Neutrophil (primary cell): ENCODE measurements around the gene GFOD1.

Source experiments
- H3K27ac ChIP-seq: fragments of 200-600 bp; sonication (generic); 2 replicates; pipeline ENCODE4 v1.5.1; 2016; ENCODE audit warnings: mild to moderate bottlenecking, moderate library complexity
- H3K27me3 ChIP-seq: fragments of 200-600 bp; sonication (generic); 2 replicates; pipeline ENCODE4 v1.6.0; 2016; ENCODE audit warnings: mild to moderate bottlenecking
- H3K36me3 ChIP-seq: fragments of 200-600 bp; sonication (generic); 2 replicates; pipeline ENCODE4 v1.5.1; 2017
- H3K4me1 ChIP-seq, 2 experiments: fragments of 200-600 bp in 1 of 2; sonication (generic) in 1 of 2; 1 replicate in 1 of 2; 2 replicates in 1 of 2; pipeline versions ENCODE4 v1.5.1 to v1.6.1; 2013 to 2016; ENCODE audit warnings: low read depth in 1 of 2, low read length in 1 of 2, mild to moderate bottlenecking in 1 of 2, moderate library complexity in 1 of 2; ENCODE audit not compliant: control insufficient read depth in 1 of 2, insufficient read depth in 1 of 2
- H3K4me3 ChIP-seq, 2 experiments: fragments of 200-600 bp in 1 of 2; sonication (generic) in 1 of 2; 1 replicate in 1 of 2; 2 replicates in 1 of 2; pipeline ENCODE4 v1.5.1; 2013 to 2016; ENCODE audit warnings: low read depth in 1 of 2, low read length in 1 of 2, mild to moderate bottlenecking in 1 of 2, moderate library complexity in 1 of 2
- H3K9me3 ChIP-seq: fragments of 200-600 bp; sonication (generic); 2 replicates; pipeline ENCODE4 v1.5.1; 2016
- CTCF ChIP-seq: fragments of 200-600 bp; sonication (generic); IDR thresholded peaks from 2 replicates; pipeline ENCODE4 v1.5.1; 2016; ENCODE audit warnings: antibody characterized with exemption

Gene GFOD1

DNA sequence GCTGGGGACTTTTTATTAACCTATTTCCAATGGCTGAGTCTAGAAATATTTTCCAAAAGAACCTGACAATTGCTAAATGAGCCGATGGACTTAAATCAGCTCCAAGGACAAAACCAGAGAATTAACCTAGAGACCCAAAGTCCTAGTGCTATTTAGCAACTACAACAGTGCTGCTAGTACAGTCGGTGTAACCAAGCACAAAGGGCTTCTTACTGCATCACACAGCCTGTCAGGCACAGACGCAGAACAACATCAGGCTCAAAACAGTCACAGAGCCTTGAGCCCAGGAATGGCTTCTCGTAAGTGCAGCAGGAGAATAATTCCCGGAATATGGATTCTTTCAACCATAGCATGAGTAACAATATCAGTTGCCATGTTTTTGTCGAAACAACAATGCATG is 70.0 kb downstream of the GFOD1 start:
- no peaks in the 10 kb centered on the region for H3K36me3 ChIP-seq
- H3K9me3 ChIP-seq: no peaks in the 10 kb centered on the region
- TF ChIP-seq CTCF: no peak
- no peak overlapping the region for H3K4me3 ChIP-seq
- no peaks in the 10 kb centered on the region for H3K27me3 ChIP-seq
- no peak overlapping the region for H3K27ac ChIP-seq
- peaks cover 13 to 25% of the 10 kb centered on the region in 2 experiments for H3K4me1 ChIP-seq

DNA sequence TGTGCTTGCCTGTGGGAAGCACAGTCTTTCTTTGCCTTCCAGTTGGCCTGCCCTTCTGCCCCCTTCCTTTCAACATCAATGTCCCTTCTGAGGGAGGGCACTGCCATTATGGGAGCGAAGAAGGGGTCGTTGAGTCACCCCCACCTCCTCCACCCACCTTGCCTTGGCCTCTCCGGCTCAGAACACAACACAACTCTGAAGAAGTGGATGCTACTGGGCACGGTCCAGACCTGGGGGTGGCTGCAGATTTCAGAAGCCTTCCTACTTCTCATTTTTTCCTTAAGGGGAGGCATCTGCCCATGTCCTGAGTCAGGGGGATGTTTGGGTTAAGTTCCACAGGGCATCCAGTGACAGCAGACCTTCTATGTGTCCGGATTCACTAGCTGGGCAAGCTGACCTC is 72.1 kb downstream of the GFOD1 start:
- no peak overlapping the region for H3K27ac ChIP-seq
- no peak for TF ChIP-seq CTCF
- no peaks in the 10 kb centered on the region for H3K27me3 ChIP-seq
- no peaks in the 10 kb centered on the region for H3K9me3 ChIP-seq
- H3K36me3 ChIP-seq: no peaks in the 10 kb centered on the region
- peaks cover 35 to 46% of the 10 kb centered on the region in 2 experiments for H3K4me1 ChIP-seq
- H3K4me3 ChIP-seq: no peak overlapping the region

- peaks cover 41 to 44% of the 10 kb centered on the region in 2 experiments for H3K4me1 ChIP-seq
- no peaks in the 10 kb centered on the region for H3K36me3 ChIP-seq
- H3K27me3 ChIP-seq: no peaks in the 10 kb centered on the region
- no peak overlapping the region for H3K27ac ChIP-seq
- H3K9me3 ChIP-seq: no peaks in the 10 kb centered on the region
- no peak for TF ChIP-seq CTCF
- no peak overlapping the region for H3K4me3 ChIP-seq
These were observed 73.4 kb downstream of the GFOD1 start for GRCh38 chr6:13413900-13414555.

- no peak for TF ChIP-seq CTCF
- no peaks in the 10 kb centered on the region for H3K36me3 ChIP-seq
- no peak overlapping the region for H3K4me3 ChIP-seq
- no peaks in the 10 kb centered on the region for H3K9me3 ChIP-seq
- no peak overlapping the region for H3K27ac ChIP-seq
- no peaks in the 10 kb centered on the region for H3K27me3 ChIP-seq
- H3K4me1 ChIP-seq: peaks cover 42 to 47% of the 10 kb centered on the region in 2 experiments
These were observed 73.9 kb downstream of the GFOD1 start for GRCh38 chr6:13413466-13413862.

DNA sequence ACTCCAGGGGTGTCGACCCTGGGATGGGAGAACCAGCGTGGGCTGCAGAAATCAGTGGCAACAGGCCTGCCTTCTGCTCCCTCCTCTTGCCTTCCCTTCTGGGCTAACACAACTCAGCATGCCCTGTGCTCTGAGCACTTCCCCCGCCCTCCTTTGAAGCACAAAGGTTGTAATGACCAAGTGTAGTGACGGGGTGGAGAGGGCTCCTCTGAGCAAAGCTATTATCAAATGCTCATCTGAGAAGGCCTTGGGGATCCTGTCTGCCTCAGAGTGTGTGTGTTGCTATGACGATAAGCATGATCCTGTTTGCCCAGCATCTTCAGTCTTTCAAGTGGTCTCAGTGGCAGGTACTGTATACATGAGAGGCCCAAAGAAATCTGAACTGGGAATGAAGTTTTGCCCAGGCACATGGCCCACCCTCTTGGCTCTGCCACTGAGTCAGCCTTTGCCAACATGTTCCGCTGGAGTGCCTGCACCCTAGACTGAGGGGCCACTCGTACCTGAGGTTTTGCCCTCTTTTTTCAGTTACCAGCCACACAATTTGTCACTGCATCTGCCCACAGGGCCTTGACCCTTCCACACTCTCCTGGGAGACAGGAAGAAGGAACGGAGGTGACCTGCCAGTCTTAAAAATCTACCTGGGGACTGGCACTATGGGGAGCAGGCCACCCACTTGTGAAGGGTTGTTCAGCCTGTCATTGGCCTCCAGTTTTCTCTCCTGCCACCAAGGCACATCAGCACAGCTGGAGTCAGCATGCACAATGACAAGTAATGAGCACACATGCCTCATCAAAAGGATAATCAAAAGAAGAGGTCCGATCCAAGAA is 74.5 kb downstream of the GFOD1 start:
- no peak for TF ChIP-seq CTCF
- H3K36me3 ChIP-seq: no peaks in the 10 kb centered on the region
- H3K9me3 ChIP-seq: no peaks in the 10 kb centered on the region
- H3K4me1 ChIP-seq: peaks cover 48 to 53% of the 10 kb centered on the region in 2 experiments
- no peak overlapping the region for H3K4me3 ChIP-seq
- H3K27me3 ChIP-seq: no peaks in the 10 kb centered on the region
- H3K27ac ChIP-seq: peak overlapping the region; percentile 67
